Peyer's patch (tissue), 4 donors: ENCODE results near the gene RNGTT. TPM values are rescaled to one million over a fixed set of nuclear protein-coding genes. Genes with fewer than 3 reads are reported as not detected.
A peak's percentile ranks its signal among the peaks of the same experiment; 100 is the strongest.
"Not testable (repeated sequence)": the region's sequence is repeated elsewhere in the genome, so short reads cannot be mapped to it uniquely, and the experiment has no call there.

Source experiments
- DNase-seq, 3 donors: peaks; one replicate each; pipeline ENCODE4 v3.0.0-alpha.2; 2017 to 2019
- H3K27ac ChIP-seq, 4 donors: fragments of 200-600 bp; sonication (generic); one replicate each; pipeline ENCODE4 v1.5.1; 2016 to 2019
- H3K27me3 ChIP-seq, 2 donors: fragments of 200-600 bp; sonication (generic); one replicate each; pipeline ENCODE4 v1.5.1; 2019
- H3K36me3 ChIP-seq, 3 donors: fragments of 200-600 bp; sonication (generic); one replicate each; pipeline ENCODE4 v1.5.1; 2016 to 2019
- H3K4me1 ChIP-seq, 4 donors: fragments of 200-600 bp; sonication (generic); one replicate each; pipeline ENCODE4 v1.5.1; 2016 to 2019
- H3K4me3 ChIP-seq, 4 donors: fragments of 200-600 bp; sonication (generic); 1 replicate in 3 of 4; 2 replicates in 1 of 4; pipeline ENCODE4 v1.5.1; 2016 to 2019; ENCODE audit warnings: mild to moderate bottlenecking in 1 of 4
- H3K9me3 ChIP-seq, 4 donors: fragments of 200-600 bp; sonication (generic); one replicate each; pipeline ENCODE4 v1.5.1; 2016 to 2019; ENCODE audit warnings: mild to moderate bottlenecking in 1 of 4
- POLR2A ChIP-seq, 2 donors: fragments of 450-650 bp; IDR thresholded peaks; one replicate each; pipeline ENCODE4 v1.5.1; 2017; ENCODE audit warnings: antibody characterized with exemption in 2 of 2, mild to moderate bottlenecking in 2 of 2, moderate library complexity in 2 of 2
- total RNA-seq, 4 donors: library from RNA; depleted of rRNA; stranded (reverse); fragments of >200 nt; gene quantifications; one replicate each; pipeline ENCODE4 v1.1.0, GENCODE V29; 2016
- TF ChIP-seq, protein P1 (sequence below), 6 experiments: fragments of 450-650 bp in 4 of 6; fragments of 200-600 bp in 2 of 6; sonication (generic) in 1 of 6; IDR thresholded peaks; one replicate each; pipeline ENCODE4 v1.5.1; 2017 to 2019; ENCODE audit warnings: antibody characterized with exemption in 6 of 6, mild to moderate bottlenecking in 3 of 6, moderate library complexity in 1 of 6

RNGTT gene
- total RNA-seq, 4 donors from 2014 or later, result 12.7 to 44.6 (median 18.5) TPM

DNA sequence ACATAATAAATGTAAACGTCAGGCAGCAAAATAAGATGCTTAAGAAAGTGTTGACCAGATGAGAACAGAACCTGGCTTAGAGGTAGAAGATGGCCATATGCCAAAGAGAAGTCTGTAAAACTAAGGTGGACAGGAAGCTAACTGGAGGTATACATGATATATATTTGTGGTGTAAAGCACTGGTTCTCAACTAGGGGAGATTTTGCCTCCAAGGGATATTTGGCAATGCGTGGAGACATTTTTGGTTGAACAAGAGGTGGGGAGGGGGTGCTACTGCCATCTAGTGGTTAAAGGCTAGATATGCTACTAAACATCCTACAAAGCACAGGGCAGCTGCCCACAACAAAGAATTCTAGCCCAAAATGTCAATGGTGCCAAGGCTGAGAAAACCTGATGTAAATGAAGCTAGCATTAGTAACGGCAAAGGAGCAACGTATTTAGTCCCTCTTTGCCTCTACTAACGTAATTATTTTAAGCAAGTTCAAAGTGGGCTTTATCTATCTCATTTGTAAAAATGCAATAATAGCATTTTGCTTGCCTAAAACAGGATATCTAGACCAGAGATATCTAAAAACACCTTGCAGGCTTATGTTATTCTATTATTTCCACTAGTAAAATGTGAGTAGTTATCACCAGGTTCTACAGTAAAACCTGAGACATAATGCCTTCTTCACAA is 182.6 kb downstream of the RNGTT start:
- H3K27ac ChIP-seq, result no peak overlapping the region
- H3K4me3 ChIP-seq, result no peak overlapping the region
- no peaks in the 10 kb centered on the region for H3K27me3 ChIP-seq
- H3K9me3 ChIP-seq, result no peaks in the 10 kb centered on the region
- H3K36me3 ChIP-seq, result no peaks in the 10 kb centered on the region
- TF ChIP-seq, protein P1, sequence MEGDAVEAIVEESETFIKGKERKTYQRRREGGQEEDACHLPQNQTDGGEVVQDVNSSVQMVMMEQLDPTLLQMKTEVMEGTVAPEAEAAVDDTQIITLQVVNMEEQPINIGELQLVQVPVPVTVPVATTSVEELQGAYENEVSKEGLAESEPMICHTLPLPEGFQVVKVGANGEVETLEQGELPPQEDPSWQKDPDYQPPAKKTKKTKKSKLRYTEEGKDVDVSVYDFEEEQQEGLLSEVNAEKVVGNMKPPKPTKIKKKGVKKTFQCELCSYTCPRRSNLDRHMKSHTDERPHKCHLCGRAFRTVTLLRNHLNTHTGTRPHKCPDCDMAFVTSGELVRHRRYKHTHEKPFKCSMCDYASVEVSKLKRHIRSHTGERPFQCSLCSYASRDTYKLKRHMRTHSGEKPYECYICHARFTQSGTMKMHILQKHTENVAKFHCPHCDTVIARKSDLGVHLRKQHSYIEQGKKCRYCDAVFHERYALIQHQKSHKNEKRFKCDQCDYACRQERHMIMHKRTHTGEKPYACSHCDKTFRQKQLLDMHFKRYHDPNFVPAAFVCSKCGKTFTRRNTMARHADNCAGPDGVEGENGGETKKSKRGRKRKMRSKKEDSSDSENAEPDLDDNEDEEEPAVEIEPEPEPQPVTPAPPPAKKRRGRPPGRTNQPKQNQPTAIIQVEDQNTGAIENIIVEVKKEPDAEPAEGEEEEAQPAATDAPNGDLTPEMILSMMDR (IDR thresholded peaks at IDR 0.05), result peak; percentile 34 to 85 (median 70)
- TF ChIP-seq POLR2A (IDR thresholded peaks at IDR 0.05), result no peak
- DNase-seq, result peak in 2 of 3 donors; percentile 19 to 62
- no peaks in the 10 kb centered on the region for H3K4me1 ChIP-seq

DNA sequence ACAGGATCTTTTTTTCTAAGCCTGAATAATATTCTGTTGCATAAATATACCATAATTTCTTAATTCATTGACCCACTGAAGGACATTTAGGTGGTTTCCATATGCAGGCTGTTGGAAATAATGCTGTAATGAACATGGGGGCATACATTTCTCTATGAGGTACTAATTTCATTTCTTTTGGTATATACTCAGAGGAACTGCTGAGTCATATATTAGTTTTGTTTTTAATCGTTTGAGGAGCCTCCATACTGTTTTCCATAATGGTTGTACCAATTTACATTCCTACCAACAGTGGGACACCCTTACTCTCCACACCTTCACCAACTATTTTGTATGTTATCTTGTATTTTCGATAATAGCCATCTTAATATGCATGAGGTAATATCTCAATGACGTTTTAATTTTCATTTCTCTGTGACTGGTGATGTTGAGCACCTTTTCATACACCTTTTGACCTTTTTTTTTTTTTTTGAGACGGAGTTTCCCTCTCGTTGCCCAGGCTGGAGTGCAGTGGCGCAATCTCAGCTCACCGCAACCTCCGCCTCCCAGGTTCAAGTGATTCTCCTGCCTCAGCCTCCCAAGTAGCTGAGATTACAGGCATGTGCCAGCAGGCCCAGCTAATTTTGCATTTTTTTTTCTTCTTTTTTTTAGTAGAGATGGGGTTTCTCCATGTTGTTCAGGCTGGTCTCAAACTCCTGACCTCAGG is 187.4 kb downstream of the RNGTT start:
- Histone ChIP-seq H3K27ac (no peak overlapping the region), H3K36me3 (no peaks in the 10 kb centered on the region), H3K4me3 (no peak overlapping the region), H3K9me3 (no peaks in the 10 kb centered on the region), H3K4me1 (no peaks in the 10 kb centered on the region), H3K27me3 (no peaks in the 10 kb centered on the region)
- TF ChIP-seq POLR2A (IDR thresholded peaks at IDR 0.05), result no peak
- TF ChIP-seq, protein P1 (IDR thresholded peaks at IDR 0.05), result no peak
- DNase-seq, result no peak

DNA sequence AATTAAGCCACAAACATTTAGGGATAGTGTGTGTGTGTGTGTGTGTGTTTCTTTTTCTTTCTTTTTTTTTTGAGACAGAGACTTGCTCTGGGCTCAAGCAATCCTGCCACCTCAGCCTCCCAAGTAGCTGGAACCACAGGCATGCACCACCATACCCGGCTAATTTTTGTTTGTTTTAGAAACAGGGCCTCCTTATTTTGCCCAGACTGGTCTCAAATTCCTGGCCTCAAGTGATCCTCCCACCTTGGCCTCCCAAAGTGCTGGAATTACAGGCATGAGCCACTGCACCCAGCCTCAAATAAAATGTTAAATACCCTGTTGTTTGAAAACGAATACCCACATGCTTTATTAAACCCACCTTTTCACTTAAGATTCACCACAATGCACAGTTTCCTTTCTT is 195.3 kb downstream of the RNGTT start:
- H3K27ac ChIP-seq, H3K36me3 ChIP-seq, DNase-seq, H3K27me3 ChIP-seq, H3K9me3 ChIP-seq, H3K4me1 ChIP-seq, H3K4me3 ChIP-seq: not testable (repeated sequence)

DNA sequence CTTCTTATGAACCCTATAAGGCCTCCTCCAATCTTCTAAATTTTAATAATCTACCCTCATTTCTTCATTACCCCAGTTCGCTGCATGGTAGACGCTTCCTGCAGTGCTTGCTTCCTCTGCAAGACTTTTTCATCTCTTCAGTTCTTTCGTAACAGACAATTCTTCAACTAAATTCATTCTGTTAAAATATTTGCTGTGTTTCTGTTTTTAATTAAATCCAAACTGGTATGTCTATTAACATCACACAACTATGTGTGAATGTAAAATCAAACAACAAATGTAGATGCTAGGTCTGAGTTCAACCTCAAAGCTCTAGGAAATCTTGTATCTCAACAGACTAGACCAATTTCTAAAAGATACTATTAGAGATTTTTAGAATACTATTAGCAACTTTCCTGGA is 199.3 kb downstream of the RNGTT start:
- TF ChIP-seq POLR2A (IDR thresholded peaks at IDR 0.05), result no peak
- TF ChIP-seq, protein P1 (IDR thresholded peaks at IDR 0.05), result no peak
- Histone ChIP-seq H3K27me3 (no peaks in the 10 kb centered on the region), H3K36me3 (no peaks in the 10 kb centered on the region), H3K9me3 (no peaks in the 10 kb centered on the region), H3K27ac (no peak overlapping the region), H3K4me3 (no peak overlapping the region), H3K4me1 (no peaks in the 10 kb centered on the region)
- no peak for DNase-seq

DNA sequence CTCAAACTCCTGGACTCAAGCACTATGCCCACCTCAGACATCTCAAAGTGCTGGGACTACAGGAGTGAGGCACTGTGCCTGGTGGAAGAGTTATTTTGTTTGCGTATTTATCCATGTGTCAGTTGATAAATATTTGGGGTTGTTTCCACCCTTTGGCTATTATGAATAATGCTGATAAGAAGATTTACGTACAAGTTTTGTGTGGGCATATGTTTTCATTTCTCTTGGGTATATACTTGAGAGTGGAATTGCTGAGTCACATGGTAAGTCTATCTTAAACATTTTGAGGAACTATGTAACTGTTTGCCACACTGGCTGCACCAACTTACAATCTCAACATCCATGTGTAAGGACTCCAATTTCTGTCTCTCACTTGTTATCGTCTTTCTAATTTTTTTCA is 200.3 kb downstream of the RNGTT start:
- no peaks in the 10 kb centered on the region for H3K36me3 ChIP-seq
- no peak overlapping the region for H3K4me3 ChIP-seq
- DNase-seq, result no peak
- H3K9me3 ChIP-seq, result no peaks in the 10 kb centered on the region
- TF ChIP-seq, protein P1 (IDR thresholded peaks at IDR 0.05), result no peak
- TF ChIP-seq POLR2A (IDR thresholded peaks at IDR 0.05), result no peak
- no peaks in the 10 kb centered on the region for H3K4me1 ChIP-seq
- no peaks in the 10 kb centered on the region for H3K27me3 ChIP-seq
- H3K27ac ChIP-seq, result no peak overlapping the region

DNA sequence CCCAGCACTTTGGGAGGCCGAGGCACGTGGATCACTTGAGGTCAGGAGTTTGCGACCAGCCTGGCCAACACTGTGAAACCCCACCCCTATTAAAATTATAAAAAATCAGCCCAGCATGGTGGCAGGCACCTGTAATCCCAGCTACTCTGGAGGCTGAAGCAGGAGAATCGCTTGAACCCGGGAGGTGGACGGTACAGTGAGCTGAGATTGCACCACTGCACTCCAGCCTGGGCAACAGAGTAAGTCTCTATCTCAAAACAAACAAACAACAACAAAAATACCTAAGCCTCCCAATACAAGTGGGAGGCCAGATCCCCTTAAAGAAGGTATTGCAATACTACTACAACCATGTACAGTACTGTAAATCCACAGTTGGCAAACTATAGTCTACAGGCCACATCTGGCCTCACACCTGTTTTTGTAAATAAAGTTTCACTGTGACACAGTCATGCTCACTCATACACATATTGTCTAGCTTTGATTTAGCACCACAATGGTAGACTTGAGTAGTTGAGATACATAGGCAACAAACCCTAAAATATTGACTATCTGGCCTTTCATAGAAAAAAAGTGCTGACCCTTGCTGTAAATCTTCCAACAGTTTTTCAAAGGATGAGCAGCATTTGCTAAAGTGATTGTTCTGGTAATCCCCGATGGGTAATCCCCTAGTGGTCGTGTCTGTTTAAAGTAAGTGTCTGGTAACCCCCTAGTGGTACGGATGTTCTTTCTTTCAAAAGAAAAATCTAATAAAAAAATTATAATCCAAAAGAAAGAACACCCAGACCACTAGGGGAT is 202.0 kb downstream of the RNGTT start:
- H3K27ac ChIP-seq, result no peak overlapping the region
- H3K9me3 ChIP-seq, result no peaks in the 10 kb centered on the region
- H3K4me1 ChIP-seq, result no peaks in the 10 kb centered on the region
- no peak overlapping the region for H3K4me3 ChIP-seq
- no peaks in the 10 kb centered on the region for H3K36me3 ChIP-seq
- no peaks in the 10 kb centered on the region for H3K27me3 ChIP-seq
- no peak for DNase-seq
- no peak for TF ChIP-seq POLR2A (IDR thresholded peaks at IDR 0.05)
- TF ChIP-seq, protein P1 (IDR thresholded peaks at IDR 0.05), result peak in 1 of 6 experiments; percentile 4
